GM21529 (cell line): ENCODE data around the gene KRT6C.

Experiments
- ATAC-seq: cut with Tn5 transposase; IDR thresholded peaks from one replicate; pipeline ENCODE4 v1.9.1; 2021; ENCODE audit not compliant: unreplicated experiment

Gene KRT6C

DNA sequence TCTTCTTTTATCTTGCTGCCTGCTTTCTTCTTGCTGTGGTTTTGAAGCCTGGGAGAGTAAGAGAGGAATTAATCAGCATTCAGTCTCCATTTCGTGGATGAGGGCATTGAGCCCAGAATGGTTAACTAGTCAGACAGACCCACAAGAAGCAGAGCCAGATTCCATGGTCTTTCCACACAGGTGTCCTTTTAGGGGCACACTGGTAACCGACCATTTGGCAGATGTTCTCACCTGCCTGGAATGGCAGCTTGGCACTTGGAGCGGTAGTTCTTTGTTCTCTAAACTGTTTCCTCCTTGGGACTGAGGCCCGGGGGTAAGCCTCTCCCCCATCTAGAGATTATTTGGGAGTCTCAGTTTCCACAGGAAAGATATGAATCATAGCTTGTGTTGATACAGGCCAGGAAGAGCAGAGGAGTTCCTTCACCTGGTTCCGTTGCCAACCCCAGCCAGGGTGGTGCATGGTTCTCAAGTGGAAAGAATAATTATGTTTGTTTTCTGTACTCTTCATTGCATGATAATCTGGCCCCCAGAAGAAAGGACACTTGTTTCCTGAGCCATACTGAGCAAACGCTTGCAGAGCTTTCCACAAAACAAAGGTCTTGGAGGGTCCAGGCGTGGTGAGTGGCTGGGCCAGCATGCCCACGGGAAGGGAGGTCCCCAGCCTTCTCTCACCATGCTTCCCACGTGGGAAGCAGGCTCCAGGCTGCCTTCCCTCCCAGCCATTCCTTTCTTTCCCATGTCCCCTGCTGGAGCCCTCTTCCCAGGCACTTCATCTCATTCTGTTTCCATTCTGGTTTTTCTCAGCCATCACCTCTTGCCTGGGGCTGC lies 37.4 kb downstream of the KRT6C start:
- ATAC-seq, result no peak

DNA sequence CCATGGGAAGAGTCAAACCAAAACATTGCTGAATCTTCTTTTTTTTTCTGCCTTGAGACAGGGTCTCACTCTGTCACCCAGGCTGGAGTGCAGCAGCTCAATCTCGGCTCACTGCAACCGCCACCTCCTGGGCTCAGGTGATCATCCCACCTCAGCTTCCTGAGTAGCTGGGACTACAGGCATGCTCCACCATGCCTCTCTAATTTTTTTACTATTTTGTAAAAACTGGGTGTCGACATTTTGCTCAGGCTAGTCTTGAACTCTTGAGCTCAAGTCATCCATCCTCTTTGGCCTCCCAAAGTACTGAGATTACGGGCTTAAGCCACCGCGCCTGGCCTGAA lies 38.0 kb downstream of the KRT6C start:
- no peak for ATAC-seq

DNA sequence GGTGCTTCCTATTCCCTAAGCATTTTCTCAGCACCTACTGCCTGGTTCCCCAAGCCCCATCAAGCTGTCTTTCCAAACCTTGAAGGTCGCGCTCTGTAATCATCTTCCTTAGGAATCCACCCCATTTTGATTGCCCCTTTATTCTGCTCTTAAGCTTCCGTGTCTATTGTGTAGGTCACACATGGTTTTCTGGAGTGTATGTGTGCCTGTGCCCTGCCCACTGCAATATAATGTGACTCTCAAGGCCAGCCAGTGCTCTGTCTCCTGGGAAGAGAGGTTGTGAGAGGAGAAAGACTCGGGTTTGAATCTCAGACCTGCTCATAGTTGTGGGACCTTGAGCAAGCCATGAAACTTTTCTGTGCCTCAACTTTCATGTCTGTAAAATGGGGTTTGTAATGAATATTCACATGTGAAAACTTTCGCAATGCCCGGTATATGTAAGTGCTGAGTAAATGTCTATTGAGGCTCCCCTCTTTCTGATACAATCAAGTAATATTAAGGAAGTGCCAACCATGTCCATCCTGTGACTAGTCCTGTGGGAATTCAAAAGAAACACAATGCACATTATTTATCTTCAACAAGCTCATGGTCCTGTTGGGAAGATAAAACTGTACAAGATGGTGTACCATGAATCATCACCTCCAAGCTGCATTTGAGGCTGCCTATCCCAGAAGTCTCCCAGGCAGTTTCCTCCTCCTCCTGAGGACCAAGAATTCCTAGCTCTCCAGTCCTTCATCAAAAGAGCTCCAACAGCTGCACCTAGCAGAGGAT lies 38.7 kb downstream of the KRT6C start:
- ATAC-seq, result no peak

DNA sequence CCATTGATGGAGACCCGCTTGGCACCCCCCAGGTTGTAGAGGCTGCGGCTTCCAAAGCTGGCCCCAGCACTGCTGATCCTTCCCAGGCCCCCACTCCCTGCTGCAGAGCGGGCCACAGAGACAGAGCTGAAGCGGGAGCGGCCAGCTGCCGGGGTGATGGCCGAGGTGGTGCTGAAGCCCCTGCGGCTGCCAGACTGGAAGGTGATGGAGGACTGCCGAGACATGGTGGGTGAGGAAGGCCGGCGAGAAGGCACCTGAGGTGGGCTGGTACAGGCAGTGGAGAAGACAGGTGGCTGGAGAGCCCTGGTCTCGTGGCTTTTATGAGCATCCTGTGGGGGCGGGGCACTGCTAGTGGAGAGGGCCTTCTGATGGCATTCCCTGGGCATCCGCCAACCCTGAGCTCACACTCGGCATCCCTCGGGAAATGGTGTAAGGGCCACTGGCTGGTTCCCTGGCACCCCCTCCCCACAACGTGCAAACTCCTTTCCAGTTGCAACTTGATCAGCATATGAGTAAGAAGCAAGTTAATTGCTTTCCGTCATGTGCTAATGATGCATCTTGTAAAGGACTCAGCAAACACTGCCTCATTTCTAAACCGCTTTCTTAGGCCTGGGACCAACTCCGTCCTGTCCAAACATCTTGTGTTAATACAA lies 39.4 kb downstream of the KRT6C start, which contains the start of gene KRT75:
Gene KRT75 (minus strand): TSS at position 291 of the 653 bp plus-strand sequence. CDS start 67 bp downstream, at position 224.
- no peak for ATAC-seq

DNA sequence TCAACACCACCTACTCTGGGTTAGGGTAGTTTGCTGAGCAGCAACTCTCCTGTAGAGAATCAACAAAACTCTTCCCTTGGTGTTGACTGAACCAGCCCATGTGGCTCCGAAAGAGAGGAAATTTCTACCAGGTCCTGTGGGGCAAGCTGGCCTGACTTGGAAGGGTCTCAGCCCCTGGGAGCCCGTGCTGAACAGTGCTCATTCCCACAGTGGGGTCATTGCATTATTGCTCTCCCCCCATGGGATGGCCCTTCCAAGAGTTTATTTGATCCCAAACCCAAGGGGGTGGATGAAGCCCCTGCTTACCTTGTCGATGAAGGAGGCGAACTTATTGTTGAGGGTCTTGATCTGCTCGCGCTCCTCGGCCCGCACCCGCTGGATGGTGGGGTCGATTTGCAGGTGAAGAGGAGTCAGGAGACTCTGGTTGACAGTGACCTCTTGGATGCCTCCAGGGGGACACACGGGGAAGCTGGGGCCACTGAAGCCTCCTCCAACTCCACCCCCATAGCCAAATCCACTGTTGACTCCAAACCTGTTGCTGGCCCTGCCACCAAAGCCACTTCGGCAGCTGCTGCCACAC lies 40.0 kb downstream of the KRT6C start:
- no peak for ATAC-seq

DNA sequence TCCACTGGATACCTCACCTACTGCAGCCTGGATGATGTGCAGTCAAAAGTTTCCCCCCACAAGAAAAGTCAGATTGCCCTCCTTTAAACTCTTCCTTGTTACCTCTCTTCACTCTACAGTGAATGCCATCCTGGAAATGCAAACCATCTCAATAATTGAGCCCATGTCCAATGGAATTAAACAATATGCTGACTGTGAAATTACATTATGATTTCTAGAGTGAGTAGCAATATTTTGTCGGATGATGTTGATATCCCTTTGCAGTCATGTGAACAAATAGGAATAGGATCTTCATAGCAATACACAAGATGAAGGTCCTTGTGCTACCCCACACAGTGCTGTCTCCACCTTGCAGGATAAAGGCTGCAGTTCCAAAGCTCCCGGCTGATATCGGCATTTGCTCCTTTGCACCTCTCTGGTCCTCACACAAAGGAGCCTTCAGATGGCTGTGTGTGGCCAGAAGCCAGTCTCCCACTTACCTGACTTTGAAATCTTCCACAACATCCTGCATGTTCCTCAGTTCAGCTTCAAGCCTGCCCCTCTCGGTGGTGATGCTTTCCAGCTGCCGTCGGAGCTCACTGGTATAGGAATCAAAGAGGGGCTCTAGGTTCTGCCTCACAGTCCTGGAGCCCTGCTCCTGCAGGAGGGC lies 40.9 kb downstream of the KRT6C start:
- no peak for ATAC-seq

DNA sequence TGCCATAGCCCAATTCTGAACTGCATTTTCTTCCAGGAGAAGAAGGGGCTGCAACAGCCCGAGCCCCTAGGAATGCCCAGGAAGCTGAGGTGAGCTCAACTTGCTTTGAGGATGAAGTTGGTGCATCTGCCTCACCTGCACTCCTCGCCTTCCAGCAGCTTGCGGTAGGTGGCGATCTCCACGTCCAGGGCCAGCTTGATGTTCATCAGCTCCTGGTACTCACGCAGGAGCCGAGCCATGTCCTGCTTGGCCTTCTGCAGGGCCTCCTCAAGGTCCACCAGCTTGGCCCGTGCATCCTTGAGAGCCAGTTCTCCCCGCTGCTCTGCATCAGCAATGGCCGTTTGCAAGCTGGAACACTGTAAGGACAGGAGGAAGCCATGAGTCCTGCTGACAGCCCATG lies 45.5 kb downstream of the KRT6C start:
- ATAC-seq, result no peak

- no peak for ATAC-seq
Measured at GRCh38 chr12:52427083-52427482, 46.5 kb downstream of the KRT6C start.

DNA sequence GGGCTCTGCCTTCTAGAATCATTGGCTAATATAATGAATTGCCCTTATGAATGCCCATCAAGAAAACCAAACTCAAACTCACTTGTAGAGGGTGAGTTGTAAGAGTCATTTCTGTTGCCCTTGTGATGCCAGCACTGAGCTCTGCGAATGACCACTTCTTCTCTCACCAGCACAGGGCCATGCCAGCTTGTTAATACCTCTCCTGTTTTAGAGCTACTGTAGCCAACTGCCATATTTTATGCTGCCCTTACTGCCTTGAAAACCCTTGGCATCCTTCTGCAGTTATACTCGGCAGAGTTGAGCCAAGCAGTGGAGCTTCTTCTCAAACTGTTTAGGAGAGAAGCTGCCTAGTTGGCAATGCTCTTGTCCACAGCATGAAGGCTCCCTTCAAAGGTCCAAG lies 47.6 kb downstream of the KRT6C start:
- no peak for ATAC-seq

DNA sequence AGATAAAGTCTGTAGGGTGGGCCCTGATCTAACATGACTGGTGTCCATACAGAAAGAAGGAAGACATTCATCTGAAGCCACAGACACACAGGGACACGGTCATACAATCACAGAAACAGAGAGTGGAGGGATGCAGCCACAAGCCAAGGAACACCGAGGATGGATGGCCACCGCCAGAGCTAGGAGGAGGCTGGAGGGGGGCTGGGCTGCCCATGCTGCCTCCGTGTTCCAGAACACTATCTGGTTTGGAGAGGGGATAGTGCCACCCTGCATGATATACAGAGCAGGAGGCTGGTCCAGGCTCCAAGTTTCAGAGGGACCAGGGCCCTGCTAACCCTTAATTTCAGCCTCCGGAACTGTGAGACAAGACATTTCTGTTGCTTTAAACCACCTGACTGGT lies 48.1 kb downstream of the KRT6C start:
- ATAC-seq, result no peak

- no peak for ATAC-seq
Measured at GRCh38 chr12:52423661-52424500, 49.7 kb downstream of the KRT6C start.

GRCh38 chr12:52423035-52423434 lies 50.6 kb downstream of the KRT6C start:
- no peak for ATAC-seq

DNA sequence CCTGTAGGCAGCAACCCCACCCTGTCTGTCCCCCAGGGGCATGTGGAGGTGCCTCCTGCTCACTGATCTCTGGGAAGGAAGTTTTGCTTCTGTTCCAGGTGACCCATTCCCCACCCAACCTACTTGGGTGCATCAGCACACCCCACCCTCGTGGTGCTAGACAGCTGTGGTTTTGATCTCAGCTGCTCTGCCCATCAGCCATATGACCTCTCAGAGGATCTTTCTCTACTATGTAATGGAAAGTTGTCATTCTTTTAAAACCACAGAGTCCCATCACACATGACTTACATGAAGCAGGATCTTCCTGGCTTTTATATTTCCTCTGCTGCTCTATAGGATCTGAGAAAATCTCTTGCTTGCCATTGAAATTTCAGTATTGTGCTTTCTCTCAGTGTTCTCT lies 53.9 kb downstream of the KRT6C start:
- no peak for ATAC-seq

DNA sequence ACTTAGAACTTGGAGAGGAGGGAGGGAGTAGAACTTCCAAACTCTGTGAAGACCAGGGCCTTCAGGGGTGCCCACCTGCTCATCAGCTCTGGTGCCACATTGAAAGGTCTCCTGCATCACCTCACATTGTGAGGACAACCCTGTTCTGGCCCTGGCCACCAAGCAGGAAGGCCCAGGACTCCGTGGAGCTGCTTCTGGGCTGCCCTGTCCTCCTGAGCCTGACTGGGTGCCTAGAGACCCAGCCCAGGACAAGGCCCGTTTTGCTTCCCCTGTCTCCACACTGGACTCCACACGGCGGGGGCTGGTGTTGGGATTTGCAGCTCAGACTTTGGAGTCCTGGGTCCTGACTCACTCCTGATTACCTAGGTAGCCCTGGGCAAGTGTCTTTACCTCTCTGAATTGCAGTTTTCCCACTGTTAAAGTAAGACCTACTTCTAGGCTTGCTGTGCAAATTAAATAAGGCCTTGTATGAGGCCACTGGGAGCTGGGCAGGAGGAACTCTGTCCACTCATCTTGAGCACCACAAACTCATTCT lies 55.0 kb downstream of the KRT6C start:
- no peak for ATAC-seq
